Skeletal muscle tissue (tissue), 3 donors: ENCODE data around the gene LASP1NB.

Experiments
- H3K27ac ChIP-seq: one replicate; pipeline ENCODE4 v1.7.0; 2013; ENCODE audit warnings: mild to moderate bottlenecking, low read depth, low read length, inconsistent platforms
- H3K27me3 ChIP-seq, 3 donors: one replicate each; pipeline ENCODE4 v1.7.0; 2013; ENCODE audit warnings: low read length in 3 of 3; ENCODE audit not compliant: control insufficient read depth in 3 of 3, insufficient read depth in 3 of 3
- H3K36me3 ChIP-seq, 3 donors: one replicate each; pipeline ENCODE4 v1.7.0; 2013; ENCODE audit warnings: low read length in 3 of 3; ENCODE audit not compliant: control insufficient read depth in 3 of 3, insufficient read depth in 3 of 3
- H3K4me1 ChIP-seq, 3 donors: one replicate each; pipeline ENCODE4 v1.7.0; 2013; ENCODE audit warnings: low read length in 3 of 3, mild to moderate bottlenecking in 3 of 3; ENCODE audit not compliant: control insufficient read depth in 3 of 3, insufficient read depth in 3 of 3
- H3K4me3 ChIP-seq, 3 donors: one replicate each; pipeline ENCODE4 v1.7.0; 2013; ENCODE audit warnings: low read length in 3 of 3
- H3K9ac ChIP-seq, 3 donors: one replicate each; pipeline ENCODE4 v1.7.0; 2013; ENCODE audit warnings: low read length in 3 of 3, mild to moderate bottlenecking in 3 of 3, moderate library complexity in 2 of 3, low read depth in 1 of 3
- H3K9me3 ChIP-seq, 3 donors: one replicate each; pipeline ENCODE4 v1.7.0; 2013; ENCODE audit warnings: low read length in 3 of 3; ENCODE audit not compliant: control insufficient read depth in 3 of 3
- donor health status: Osteomylitis.

LASP1NB gene

GRCh38 chr17:38915639-38915995 is 9.8 kb upstream of the LASP1NB start:
- H3K36me3 ChIP-seq = peaks cover 29 to 50% (median 38%) of the 10 kb centered on the region in 3 donors
- H3K27me3 ChIP-seq = no peaks in the 10 kb centered on the region
- H3K9me3 ChIP-seq = no peaks in the 10 kb centered on the region
- H3K4me1 ChIP-seq = peaks cover 18 to 48% (median 36%) of the 10 kb centered on the region in 3 donors
- no peak overlapping the region for H3K9ac ChIP-seq
- H3K27ac ChIP-seq = no peak overlapping the region
- no peak overlapping the region for H3K4me3 ChIP-seq

DNA sequence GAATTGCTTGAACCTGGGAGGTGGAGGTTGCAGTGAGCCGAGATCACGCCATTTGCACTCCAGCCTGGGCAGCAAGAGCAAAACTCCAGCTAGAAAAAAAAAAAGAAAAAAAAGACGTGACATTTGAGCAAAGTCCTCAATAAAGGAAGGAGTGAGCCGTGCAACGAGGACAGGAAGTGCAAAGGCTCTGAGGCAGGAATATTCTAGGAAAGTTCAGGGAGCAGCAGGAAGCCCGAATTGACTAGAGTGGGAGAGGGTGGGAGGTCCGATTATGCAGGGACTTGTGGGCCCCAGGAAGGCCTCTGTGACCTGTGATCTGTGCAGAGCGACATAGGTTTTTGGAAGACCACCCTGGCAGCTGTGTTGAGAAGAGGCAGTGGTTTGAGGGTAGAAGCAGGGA is 8.6 kb upstream of the LASP1NB start:
- Histone ChIP-seq H3K9me3 (no peaks in the 10 kb centered on the region), H3K9ac (no peak overlapping the region), H3K27ac (no peak overlapping the region), H3K4me1 (peaks cover 26 to 46% (median 33%) of the 10 kb centered on the region in 3 donors), H3K4me3 (no peak overlapping the region), H3K36me3 (peaks cover 29 to 48% (median 36%) of the 10 kb centered on the region in 3 donors), H3K27me3 (no peaks in the 10 kb centered on the region)

DNA sequence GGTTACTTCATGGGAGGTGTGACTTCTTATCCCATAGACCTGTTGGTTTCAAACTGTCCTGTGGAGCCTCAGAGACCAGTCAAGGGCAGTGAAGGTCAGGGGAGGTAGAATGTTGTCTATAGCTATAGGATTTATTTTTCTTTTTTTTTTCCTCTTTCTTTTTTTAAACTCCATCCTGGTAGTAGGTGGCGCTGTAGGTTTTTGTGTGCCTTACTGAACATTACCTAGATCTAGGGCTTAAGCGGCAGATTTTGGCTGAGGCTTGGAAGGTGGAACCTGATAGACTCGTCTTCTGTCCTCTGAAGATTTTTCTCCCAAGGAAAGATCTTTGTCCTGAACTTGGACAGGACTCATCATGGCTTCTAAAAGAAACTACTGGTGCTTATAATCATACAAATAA is 8.2 kb upstream of the LASP1NB start:
- Histone ChIP-seq H3K27me3 (no peaks in the 10 kb centered on the region), H3K9me3 (no peaks in the 10 kb centered on the region), H3K4me3 (no peak overlapping the region), H3K27ac (no peak overlapping the region), H3K9ac (no peak overlapping the region), H3K4me1 (peaks cover 27 to 46% (median 33%) of the 10 kb centered on the region in 3 donors), H3K36me3 (peaks cover 29 to 48% (median 36%) of the 10 kb centered on the region in 3 donors)

GRCh38 chr17:38918129-38918913 is 7.1 kb upstream of the LASP1NB start:
- Histone ChIP-seq H3K4me3 (no peak overlapping the region), H3K4me1 (peaks cover 26 to 44% (median 33%) of the 10 kb centered on the region in 3 donors), H3K36me3 (peaks cover 29 to 48% (median 33%) of the 10 kb centered on the region in 3 donors), H3K9ac (peak overlapping the region in 1 of 3 donors; percentile 45), H3K27me3 (no peaks in the 10 kb centered on the region), H3K27ac (no peak overlapping the region), H3K9me3 (no peaks in the 10 kb centered on the region)

GRCh38 chr17:38918916-38919315 is 6.5 kb upstream of the LASP1NB start:
- Histone ChIP-seq H3K27me3 (no peaks in the 10 kb centered on the region), H3K9ac (peak overlapping the region in 1 of 3 donors; percentile 33), H3K4me3 (no peak overlapping the region), H3K27ac (no peak overlapping the region), H3K36me3 (peaks cover 29 to 47% (median 33%) of the 10 kb centered on the region in 3 donors), H3K9me3 (no peaks in the 10 kb centered on the region), H3K4me1 (peaks cover 26 to 43% (median 33%) of the 10 kb centered on the region in 3 donors)

GRCh38 chr17:38919316-38920078 is 5.9 kb upstream of the LASP1NB start:
- Histone ChIP-seq H3K27me3 (no peaks in the 10 kb centered on the region), H3K9ac (peak overlapping the region in 1 of 3 donors; percentile 14), H3K27ac (no peak overlapping the region), H3K36me3 (peaks cover 26 to 42% (median 31%) of the 10 kb centered on the region in 3 donors), H3K4me3 (no peak overlapping the region), H3K4me1 (peaks cover 26 to 41% (median 33%) of the 10 kb centered on the region in 3 donors), H3K9me3 (no peaks in the 10 kb centered on the region)

DNA sequence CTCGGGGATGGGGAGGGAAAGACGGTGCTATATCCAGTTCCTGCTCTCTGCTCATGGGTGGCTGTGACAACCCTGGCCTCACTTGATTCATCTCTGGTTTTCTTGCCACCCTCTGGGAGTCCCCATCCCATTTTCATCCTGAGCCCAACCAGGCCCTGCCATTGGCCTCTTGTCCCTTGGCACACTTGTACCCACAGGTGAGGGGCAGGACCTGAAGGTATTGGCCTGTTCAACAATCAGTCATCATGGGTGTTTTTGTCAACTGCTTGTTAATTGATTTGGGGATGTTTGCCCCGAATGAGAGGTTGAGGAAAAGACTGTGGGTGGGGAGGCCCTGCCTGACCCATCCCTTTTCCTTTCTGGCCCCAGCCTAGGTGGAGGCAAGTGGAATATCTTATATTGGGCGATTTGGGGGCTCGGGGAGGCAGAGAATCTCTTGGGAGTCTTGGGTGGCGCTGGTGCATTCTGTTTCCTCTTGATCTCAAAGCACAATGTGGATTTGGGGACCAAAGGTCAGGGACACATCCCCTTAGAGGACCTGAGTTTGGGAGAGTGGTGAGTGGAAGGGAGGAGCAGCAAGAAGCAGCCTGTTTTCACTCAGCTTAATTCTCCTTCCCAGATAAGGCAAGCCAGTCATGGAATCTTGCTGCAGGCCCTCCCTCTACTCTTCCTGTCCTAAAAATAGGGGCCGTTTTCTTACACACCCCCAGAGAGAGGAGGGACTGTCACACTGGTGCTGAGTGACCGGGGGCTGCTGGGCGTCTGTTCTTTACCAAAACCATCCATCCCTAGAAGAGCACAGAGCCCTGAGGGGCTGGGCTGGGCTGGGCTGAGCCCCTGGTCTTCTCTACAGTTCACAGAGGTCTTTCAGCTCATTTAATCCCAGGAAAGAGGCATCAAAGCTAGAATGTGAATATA is 4.8 kb upstream of the LASP1NB start:
- no peaks in the 10 kb centered on the region for H3K9me3 ChIP-seq
- H3K4me1 ChIP-seq = peaks cover 26 to 38% (median 33%) of the 10 kb centered on the region in 3 donors
- no peak overlapping the region for H3K27ac ChIP-seq
- H3K27me3 ChIP-seq = no peaks in the 10 kb centered on the region
- peaks cover 16 to 30% (median 19%) of the 10 kb centered on the region in 3 donors for H3K36me3 ChIP-seq
- H3K9ac ChIP-seq = peak overlapping the region in 2 of 3 donors; percentile 8 to 16
- no peak overlapping the region for H3K4me3 ChIP-seq

- Histone ChIP-seq H3K4me3 (peak overlapping the region in 1 of 3 donors; percentile 13), H3K27me3 (no peaks in the 10 kb centered on the region), H3K9ac (peak overlapping the region in 1 of 3 donors; percentile 9), H3K9me3 (no peaks in the 10 kb centered on the region), H3K36me3 (peaks cover 13 to 24% (median 15%) of the 10 kb centered on the region in 3 donors), H3K4me1 (peaks cover 26 to 38% (median 33%) of the 10 kb centered on the region in 3 donors), H3K27ac (peak overlapping the region; percentile 47)
These were observed 3.5 kb upstream of the LASP1NB start for GRCh38 chr17:38921756-38922411.
